Measurements from ENCODE around the gene ADAMTS7. TPM values are rescaled to one million over a fixed set of nuclear protein-coding genes. Genes with fewer than 3 reads are reported as not detected.
"Not testable (repeated sequence)": the region's sequence is repeated elsewhere in the genome, so short reads cannot be mapped to it uniquely, and the experiment has no call there.

Gene ADAMTS7
- total and polyA plus RNA-seq, 2 of the 4 experiments (the other 2 are of a cell fraction) = 1.4 to 12.6 TPM

DNA sequence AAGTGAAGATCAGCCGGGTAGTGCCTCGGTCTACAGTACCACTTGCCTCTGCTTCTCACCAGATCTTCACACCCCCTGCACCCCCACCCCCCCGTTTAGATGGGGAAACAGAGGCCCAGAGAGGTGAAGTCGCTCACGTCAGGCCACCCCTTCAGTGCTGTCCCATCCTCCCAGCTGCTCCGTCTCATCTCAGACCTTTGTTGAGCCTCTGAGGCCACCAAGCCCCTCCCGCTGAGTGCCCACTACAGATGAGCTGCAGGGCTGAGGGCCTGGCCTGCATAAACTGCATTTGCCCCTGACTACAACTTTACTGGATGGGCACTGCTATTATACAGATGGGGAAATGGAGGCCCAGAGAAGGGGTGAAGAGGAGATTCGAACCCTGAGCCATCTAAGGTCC is 35.8 kb downstream of the ADAMTS7 start:
- in situ Hi-C loops (cut with MboI; ENCODE audit: low sequenced_read_pairs) (no loop called here), dilution Hi-C loops (cut with HindIII; ENCODE audit: low sequenced_read_pairs, unreplicated experiment) (no loop called here), intact Hi-C loops (cut with micrococcal nuclease) (no loop called here)
- Histone ChIP-seq H3K18ac (ENCODE audit: low read depth, low read length) (no peak overlapping the region), H2AK5ac (ENCODE audit: low read depth, low read length) (no peak overlapping the region), H2BK20ac (ENCODE audit: low read depth, low read length) (no peak overlapping the region), H4K20me1 (ENCODE audit: insufficient read depth, low read length) (no peaks in the 10 kb centered on the region), H3K79me1 (ENCODE audit: low read depth in 1 of 2, low read length in 2 of 2) (no peaks in the 10 kb centered on the region), H2BK5ac (ENCODE audit: low read depth, low read length, poor library complexity, severe bottlenecking) (no peak overlapping the region), H3K4ac (ENCODE audit: low read depth, low read length) (no peak overlapping the region), H3K27me3 (ENCODE audit: control insufficient read depth, insufficient read depth, low read length) (no peaks in the 10 kb centered on the region), H3K14ac (replicated peaks; ENCODE audit: low read depth, low read length) (no peak overlapping the region), H4K5ac (ENCODE audit: low read depth, low read length) (no peak overlapping the region), H4K91ac (ENCODE audit: insufficient read depth, low read depth, low read length) (no peak overlapping the region), H3K56ac (ENCODE audit: extremely low read depth, insufficient read depth, low read length) (no peak overlapping the region), H4K8ac (ENCODE audit: low read depth in 2 of 2, low read length in 2 of 2) (no peak overlapping the region), H3K9me1 (ENCODE audit: insufficient read depth, low read length) (no peaks in the 10 kb centered on the region), H3K4me1 (ENCODE audit: control insufficient read depth, insufficient read depth, low read length) (0 out of 2 replicates have a peak, but pooled peaks cover 2% of the 10 kb centered on the region), H3K27ac (ENCODE audit: insufficient read depth, low read length) (no peak overlapping the region), H2AFZ (replicated peaks; ENCODE audit: low read length, poor library complexity) (no peak overlapping the region), H3K4me3 (ENCODE audit: insufficient read depth, low read depth, low read length) (no peak overlapping the region), H3K23ac (ENCODE audit: low read depth, low read length) (no peak overlapping the region), H2AK9ac (replicated peaks; ENCODE audit: low read depth, low read length, poor library complexity) (no peak overlapping the region), H3K4me2 (ENCODE audit: low read depth, low read length) (no peak overlapping the region), H2BK15ac (ENCODE audit: low read depth, low read length) (no peak overlapping the region), H3K9ac (ENCODE audit: low read depth, low read length) (no peak overlapping the region), H2BK120ac (ENCODE audit: low read depth, low read length) (no peak overlapping the region), H3K36me3 (ENCODE audit: control insufficient read depth, insufficient read depth, low read length) (peaks cover 14% of the 10 kb centered on the region), H3K9me3 (ENCODE audit: control insufficient read depth, insufficient read depth, low read length) (no peaks in the 10 kb centered on the region)
- DNase-seq (no peak), ATAC-seq (ENCODE audit: low read depth) (no peak)
- CTCF ChIA-PET = no interaction called here
- no TSS peak for BruUV-seq (replicated peaks)
- TF ChIP-seq FOS (IDR thresholded peaks at IDR 0.05; ENCODE audit: low read depth, low read length) (no peak), RCOR1 (IDR thresholded peaks at IDR 0.05; ENCODE audit: insufficient replicate concordance, low read length) (no peak), CEBPB (IDR thresholded peaks at IDR 0.05; ENCODE audit: low read depth, low read length) (no peak), MXI1 (IDR thresholded peaks at IDR 0.05; ENCODE audit: borderline replicate concordance, low read depth, low read length) (no peak), SMC3 (IDR thresholded peaks at IDR 0.05; ENCODE audit: low read depth, low read length) (no peak), RAD21 (IDR thresholded peaks at IDR 0.05; ENCODE audit: low read length) (no peak)
- POLR2A ChIA-PET (ENCODE audit: unreplicated experiment) = no interaction called here
- WGBS, 2 experiments (ENCODE audit: extremely low coverage in 2 of 2, insufficient read length in 1 of 2) = 100% methylated on average over 1 of the region's 8 CpGs; no CpG with 5 or more reads in 1 of the 2 experiments

DNA sequence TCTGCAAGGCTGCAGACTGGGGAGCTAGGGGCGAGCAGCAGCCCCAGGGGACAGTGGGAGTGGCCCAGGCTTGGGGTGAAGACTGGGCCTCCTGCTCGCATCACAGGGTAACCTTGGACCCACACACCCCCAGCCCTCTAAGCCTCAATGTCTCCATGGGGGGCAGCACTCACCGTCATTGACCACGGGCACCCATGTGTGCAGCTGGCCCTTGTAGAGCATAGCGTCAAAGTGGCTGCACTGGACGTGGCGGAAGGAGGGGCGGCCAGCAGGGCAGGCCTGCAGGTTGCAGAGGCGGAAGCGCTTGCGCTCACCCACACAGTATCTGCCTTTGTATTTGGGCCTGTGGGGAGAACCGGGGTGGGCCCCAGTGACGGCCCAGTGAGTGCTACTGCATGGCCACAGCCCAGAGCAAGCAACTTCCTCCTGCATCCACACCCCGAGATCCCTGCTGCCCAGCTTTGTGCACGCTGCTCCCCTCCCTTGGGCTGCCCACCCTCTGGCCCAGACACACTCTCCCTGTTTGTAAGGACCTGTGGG is 36.7 kb downstream of the ADAMTS7 start:
- BruUV-seq (replicated peaks); H3K4ac ChIP-seq (ENCODE audit: low read depth, low read length); H3K79me1 ChIP-seq (ENCODE audit: low read depth in 1 of 2, low read length in 2 of 2); H3K27ac ChIP-seq (ENCODE audit: insufficient read depth, low read length); H3K27me3 ChIP-seq (ENCODE audit: control insufficient read depth, insufficient read depth, low read length); H3K9me3 ChIP-seq (ENCODE audit: control insufficient read depth, insufficient read depth, low read length); H2BK20ac ChIP-seq (ENCODE audit: low read depth, low read length); H2BK120ac ChIP-seq (ENCODE audit: low read depth, low read length); H3K4me2 ChIP-seq (ENCODE audit: low read depth, low read length); H3K14ac ChIP-seq (replicated peaks; ENCODE audit: low read depth, low read length); H2BK15ac ChIP-seq (ENCODE audit: low read depth, low read length); H4K5ac ChIP-seq (ENCODE audit: low read depth, low read length); H3K56ac ChIP-seq (ENCODE audit: extremely low read depth, insufficient read depth, low read length); H2AK5ac ChIP-seq (ENCODE audit: low read depth, low read length); H3K4me3 ChIP-seq (ENCODE audit: insufficient read depth, low read depth, low read length); POLR2A ChIA-PET (ENCODE audit: unreplicated experiment); intact Hi-C loops (cut with micrococcal nuclease); H4K20me1 ChIP-seq (ENCODE audit: insufficient read depth, low read length); H3K9me1 ChIP-seq (ENCODE audit: insufficient read depth, low read length); in situ Hi-C loops (cut with MboI; ENCODE audit: low sequenced_read_pairs); H2AK9ac ChIP-seq (replicated peaks; ENCODE audit: low read depth, low read length, poor library complexity); H2AFZ ChIP-seq (replicated peaks; ENCODE audit: low read length, poor library complexity); H2BK5ac ChIP-seq (ENCODE audit: low read depth, low read length, poor library complexity, severe bottlenecking); H3K18ac ChIP-seq (ENCODE audit: low read depth, low read length); DNase-seq; ATAC-seq (ENCODE audit: low read depth); H4K8ac ChIP-seq (ENCODE audit: low read depth in 2 of 2, low read length in 2 of 2); H3K9ac ChIP-seq (ENCODE audit: low read depth, low read length); H3K23ac ChIP-seq (ENCODE audit: low read depth, low read length); H3K4me1 ChIP-seq (ENCODE audit: control insufficient read depth, insufficient read depth, low read length); dilution Hi-C loops (cut with HindIII; ENCODE audit: low sequenced_read_pairs, unreplicated experiment); H4K91ac ChIP-seq (ENCODE audit: insufficient read depth, low read depth, low read length); CTCF ChIA-PET: not testable (repeated sequence)
- peaks cover 14% of the 10 kb centered on the region for H3K36me3 ChIP-seq (ENCODE audit: control insufficient read depth, insufficient read depth, low read length)
- no CpG with 5 or more reads among the region's 15 CpGs for WGBS, 2 experiments (ENCODE audit: extremely low coverage in 2 of 2, insufficient read length in 1 of 2)

Data from IMR-90 (cell line).